Measurements from ENCODE around the gene LSAMP. TPM values are rescaled to one million over a fixed set of nuclear protein-coding genes. Genes with fewer than 3 reads are reported as not detected.

Gene LSAMP
- total and polyA plus RNA-seq, 2 experiments from 2014 or later: 2.0 to 2.9 TPM

DNA sequence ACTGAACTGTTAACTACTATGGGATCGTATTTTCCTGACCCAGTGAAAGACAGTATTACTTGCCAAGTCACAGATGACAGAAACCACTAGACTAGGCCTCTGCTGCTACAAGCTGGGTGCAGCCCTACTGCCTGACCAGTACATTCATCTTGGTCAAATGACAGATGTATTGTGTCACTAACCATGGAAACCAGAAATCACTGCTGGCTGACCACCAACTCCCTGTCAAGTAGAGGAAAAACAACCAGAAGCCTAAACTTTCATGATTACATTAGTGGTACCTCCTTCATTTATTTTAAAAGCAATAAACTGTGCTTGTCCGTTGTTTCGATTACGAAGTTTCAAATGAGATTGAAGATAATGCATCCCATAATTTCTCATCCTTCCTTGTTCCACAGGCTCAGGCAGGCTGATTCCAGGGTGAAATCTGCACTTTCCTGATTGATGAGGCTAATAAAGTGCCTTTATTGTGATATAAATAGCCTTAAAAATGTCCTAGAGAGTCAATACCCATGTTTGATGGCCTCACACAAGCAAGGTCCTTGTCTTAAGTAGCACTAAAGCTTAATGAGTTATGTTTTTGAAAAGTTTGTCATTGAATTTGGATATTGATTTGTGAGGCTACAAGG, 309.7 kb downstream of the LSAMP start:
- Histone ChIP-seq H3K4me1 (ENCODE audit: insufficient read depth) (no peaks in the 10 kb centered on the region), H4K20me1 (replicated peaks; ENCODE audit: insufficient read depth) (no peaks in the 10 kb centered on the region), H3F3A (replicated peaks; ENCODE audit: low read depth) (no peaks in the 10 kb centered on the region), H3K9me2 (ENCODE audit: insufficient read depth) (no peaks in the 10 kb centered on the region), H3K4me2 (no peak overlapping the region), H2AFZ (no peak overlapping the region), H3K36me3 (ENCODE audit: insufficient read depth) (no peaks in the 10 kb centered on the region), H3K27me3 (ENCODE audit: insufficient read depth) (no peaks in the 10 kb centered on the region), H3K4me3 (no peak overlapping the region), H3K79me2 (replicated peaks; ENCODE audit: insufficient read depth) (no peaks in the 10 kb centered on the region), H3K27ac (ENCODE audit: low read depth) (no peak overlapping the region)
- Mint-ChIP-seq H3K27me3 (ENCODE audit: insufficient read depth, low read depth, poor library complexity) (no peaks in the 10 kb centered on the region), H3K27ac (no peak overlapping the region), H3K9me3 (no peaks in the 10 kb centered on the region), H3K4me1 (no peaks in the 10 kb centered on the region), H3K4me3 (no peak overlapping the region), H3K36me3 (ENCODE audit: low read depth) (no peaks in the 10 kb centered on the region)
- no peak for TF ChIP-seq ZNF331 (CRISPR knock-in tag; IDR thresholded peaks at IDR 0.05; ENCODE audit: low read depth)
- no peak for TF ChIP-seq JUNB (IDR thresholded peaks at IDR 0.05; ENCODE audit: unreplicated experiment)
- TF ChIP-seq CREB1 (CRISPR knock-in tag; IDR thresholded peaks at IDR 0.05; ENCODE audit: low read depth): no peak
- TF ChIP-seq ZNF114 (CRISPR knock-in tag; IDR thresholded peaks at IDR 0.05): no peak
- no peak for TF ChIP-seq EZH2phosphoT487 (IDR thresholded peaks at IDR 0.05; ENCODE audit: unreplicated experiment)
- TF ChIP-seq, protein P1, sequence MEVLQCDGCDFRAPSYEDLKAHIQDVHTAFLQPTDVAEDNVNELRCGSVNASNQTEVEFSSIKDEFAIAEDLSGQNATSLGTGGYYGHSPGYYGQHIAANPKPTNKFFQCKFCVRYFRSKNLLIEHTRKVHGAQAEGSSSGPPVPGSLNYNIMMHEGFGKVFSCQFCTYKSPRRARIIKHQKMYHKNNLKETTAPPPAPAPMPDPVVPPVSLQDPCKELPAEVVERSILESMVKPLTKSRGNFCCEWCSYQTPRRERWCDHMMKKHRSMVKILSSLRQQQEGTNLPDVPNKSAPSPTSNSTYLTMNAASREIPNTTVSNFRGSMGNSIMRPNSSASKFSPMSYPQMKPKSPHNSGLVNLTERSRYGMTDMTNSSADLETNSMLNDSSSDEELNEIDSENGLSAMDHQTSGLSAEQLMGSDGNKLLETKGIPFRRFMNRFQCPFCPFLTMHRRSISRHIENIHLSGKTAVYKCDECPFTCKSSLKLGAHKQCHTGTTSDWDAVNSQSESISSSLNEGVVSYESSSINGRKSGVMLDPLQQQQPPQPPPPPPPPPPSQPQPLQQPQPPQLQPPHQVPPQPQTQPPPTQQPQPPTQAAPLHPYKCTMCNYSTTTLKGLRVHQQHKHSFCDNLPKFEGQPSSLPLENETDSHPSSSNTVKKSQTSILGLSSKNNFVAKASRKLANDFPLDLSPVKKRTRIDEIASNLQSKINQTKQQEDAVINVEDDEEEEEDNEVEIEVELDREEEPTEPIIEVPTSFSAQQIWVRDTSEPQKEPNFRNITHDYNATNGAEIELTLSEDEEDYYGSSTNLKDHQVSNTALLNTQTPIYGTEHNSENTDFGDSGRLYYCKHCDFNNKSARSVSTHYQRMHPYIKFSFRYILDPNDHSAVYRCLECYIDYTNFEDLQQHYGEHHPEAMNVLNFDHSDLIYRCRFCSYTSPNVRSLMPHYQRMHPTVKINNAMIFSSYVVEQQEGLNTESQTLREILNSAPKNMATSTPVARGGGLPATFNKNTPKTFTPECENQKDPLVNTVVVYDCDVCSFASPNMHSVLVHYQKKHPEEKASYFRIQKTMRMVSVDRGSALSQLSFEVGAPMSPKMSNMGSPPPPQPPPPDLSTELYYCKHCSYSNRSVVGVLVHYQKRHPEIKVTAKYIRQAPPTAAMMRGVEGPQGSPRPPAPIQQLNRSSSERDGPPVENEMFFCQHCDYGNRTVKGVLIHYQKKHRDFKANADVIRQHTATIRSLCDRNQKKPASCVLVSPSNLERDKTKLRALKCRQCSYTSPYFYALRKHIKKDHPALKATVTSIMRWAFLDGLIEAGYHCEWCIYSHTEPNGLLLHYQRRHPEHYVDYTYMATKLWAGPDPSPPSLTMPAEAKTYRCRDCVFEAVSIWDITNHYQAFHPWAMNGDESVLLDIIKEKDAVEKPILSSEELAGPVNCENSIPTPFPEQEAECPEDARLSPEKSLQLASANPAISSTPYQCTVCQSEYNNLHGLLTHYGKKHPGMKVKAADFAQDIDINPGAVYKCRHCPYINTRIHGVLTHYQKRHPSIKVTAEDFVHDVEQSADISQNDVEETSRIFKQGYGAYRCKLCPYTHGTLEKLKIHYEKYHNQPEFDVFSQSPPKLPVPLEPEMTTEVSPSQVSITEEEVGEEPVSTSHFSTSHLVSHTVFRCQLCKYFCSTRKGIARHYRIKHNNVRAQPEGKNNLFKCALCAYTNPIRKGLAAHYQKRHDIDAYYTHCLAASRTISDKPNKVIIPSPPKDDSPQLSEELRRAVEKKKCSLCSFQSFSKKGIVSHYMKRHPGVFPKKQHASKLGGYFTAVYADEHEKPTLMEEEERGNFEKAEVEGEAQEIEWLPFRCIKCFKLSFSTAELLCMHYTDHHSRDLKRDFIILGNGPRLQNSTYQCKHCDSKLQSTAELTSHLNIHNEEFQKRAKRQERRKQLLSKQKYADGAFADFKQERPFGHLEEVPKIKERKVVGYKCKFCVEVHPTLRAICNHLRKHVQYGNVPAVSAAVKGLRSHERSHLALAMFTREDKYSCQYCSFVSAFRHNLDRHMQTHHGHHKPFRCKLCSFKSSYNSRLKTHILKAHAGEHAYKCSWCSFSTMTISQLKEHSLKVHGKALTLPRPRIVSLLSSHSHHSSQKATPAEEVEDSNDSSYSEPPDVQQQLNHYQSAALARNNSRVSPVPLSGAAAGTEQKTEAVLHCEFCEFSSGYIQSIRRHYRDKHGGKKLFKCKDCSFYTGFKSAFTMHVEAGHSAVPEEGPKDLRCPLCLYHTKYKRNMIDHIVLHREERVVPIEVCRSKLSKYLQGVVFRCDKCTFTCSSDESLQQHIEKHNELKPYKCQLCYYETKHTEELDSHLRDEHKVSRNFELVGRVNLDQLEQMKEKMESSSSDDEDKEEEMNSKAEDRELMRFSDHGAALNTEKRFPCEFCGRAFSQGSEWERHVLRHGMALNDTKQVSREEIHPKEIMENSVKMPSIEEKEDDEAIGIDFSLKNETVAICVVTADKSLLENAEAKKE (CRISPR knock-in tag; IDR thresholded peaks at IDR 0.05): no peak
- TF ChIP-seq POLR2AphosphoS5 (IDR thresholded peaks at IDR 0.05; ENCODE audit: low read depth): no peak
- TF ChIP-seq, protein P2, sequence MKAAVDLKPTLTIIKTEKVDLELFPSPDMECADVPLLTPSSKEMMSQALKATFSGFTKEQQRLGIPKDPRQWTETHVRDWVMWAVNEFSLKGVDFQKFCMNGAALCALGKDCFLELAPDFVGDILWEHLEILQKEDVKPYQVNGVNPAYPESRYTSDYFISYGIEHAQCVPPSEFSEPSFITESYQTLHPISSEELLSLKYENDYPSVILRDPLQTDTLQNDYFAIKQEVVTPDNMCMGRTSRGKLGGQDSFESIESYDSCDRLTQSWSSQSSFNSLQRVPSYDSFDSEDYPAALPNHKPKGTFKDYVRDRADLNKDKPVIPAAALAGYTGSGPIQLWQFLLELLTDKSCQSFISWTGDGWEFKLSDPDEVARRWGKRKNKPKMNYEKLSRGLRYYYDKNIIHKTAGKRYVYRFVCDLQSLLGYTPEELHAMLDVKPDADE (IDR thresholded peaks at IDR 0.05): no peak
- no peak for TF ChIP-seq STAT1 (IDR thresholded peaks at IDR 0.05; ENCODE audit: unreplicated experiment)
- no peak for TF ChIP-seq NANOG (IDR thresholded peaks at IDR 0.05; ENCODE audit: borderline replicate concordance)
- TF ChIP-seq, protein P3, sequence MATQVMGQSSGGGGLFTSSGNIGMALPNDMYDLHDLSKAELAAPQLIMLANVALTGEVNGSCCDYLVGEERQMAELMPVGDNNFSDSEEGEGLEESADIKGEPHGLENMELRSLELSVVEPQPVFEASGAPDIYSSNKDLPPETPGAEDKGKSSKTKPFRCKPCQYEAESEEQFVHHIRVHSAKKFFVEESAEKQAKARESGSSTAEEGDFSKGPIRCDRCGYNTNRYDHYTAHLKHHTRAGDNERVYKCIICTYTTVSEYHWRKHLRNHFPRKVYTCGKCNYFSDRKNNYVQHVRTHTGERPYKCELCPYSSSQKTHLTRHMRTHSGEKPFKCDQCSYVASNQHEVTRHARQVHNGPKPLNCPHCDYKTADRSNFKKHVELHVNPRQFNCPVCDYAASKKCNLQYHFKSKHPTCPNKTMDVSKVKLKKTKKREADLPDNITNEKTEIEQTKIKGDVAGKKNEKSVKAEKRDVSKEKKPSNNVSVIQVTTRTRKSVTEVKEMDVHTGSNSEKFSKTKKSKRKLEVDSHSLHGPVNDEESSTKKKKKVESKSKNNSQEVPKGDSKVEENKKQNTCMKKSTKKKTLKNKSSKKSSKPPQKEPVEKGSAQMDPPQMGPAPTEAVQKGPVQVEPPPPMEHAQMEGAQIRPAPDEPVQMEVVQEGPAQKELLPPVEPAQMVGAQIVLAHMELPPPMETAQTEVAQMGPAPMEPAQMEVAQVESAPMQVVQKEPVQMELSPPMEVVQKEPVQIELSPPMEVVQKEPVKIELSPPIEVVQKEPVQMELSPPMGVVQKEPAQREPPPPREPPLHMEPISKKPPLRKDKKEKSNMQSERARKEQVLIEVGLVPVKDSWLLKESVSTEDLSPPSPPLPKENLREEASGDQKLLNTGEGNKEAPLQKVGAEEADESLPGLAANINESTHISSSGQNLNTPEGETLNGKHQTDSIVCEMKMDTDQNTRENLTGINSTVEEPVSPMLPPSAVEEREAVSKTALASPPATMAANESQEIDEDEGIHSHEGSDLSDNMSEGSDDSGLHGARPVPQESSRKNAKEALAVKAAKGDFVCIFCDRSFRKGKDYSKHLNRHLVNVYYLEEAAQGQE (IDR thresholded peaks at IDR 0.05; ENCODE audit: unreplicated experiment): no peak
- DNase-seq (ENCODE audit: low spot score): no peak
- no peak for ATAC-seq
